ENCODE measurements around the gene MSL1.

DNA sequence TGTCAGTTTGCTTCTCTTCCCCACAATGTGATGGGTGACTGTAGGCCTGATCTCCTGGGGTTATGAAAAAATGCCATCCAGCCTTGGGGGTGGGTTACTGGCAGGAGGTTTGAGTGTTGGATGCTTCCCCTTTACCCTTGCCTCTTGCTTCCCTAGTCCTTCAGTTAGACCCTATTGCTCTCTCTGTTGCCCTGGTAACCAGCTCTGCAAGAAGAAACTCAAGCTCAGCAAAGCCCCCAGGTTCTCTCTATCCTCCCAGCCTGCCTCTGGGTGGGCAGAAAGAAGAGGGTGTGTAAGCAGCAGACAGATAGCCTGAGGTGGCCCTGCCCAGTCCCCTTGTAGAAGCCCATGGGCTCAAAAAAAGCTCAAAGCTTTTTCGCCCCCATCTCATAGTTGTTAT, 52.7 kb downstream of the MSL1 start:
- TF ChIP-seq, protein P1, sequence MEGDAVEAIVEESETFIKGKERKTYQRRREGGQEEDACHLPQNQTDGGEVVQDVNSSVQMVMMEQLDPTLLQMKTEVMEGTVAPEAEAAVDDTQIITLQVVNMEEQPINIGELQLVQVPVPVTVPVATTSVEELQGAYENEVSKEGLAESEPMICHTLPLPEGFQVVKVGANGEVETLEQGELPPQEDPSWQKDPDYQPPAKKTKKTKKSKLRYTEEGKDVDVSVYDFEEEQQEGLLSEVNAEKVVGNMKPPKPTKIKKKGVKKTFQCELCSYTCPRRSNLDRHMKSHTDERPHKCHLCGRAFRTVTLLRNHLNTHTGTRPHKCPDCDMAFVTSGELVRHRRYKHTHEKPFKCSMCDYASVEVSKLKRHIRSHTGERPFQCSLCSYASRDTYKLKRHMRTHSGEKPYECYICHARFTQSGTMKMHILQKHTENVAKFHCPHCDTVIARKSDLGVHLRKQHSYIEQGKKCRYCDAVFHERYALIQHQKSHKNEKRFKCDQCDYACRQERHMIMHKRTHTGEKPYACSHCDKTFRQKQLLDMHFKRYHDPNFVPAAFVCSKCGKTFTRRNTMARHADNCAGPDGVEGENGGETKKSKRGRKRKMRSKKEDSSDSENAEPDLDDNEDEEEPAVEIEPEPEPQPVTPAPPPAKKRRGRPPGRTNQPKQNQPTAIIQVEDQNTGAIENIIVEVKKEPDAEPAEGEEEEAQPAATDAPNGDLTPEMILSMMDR (IDR thresholded peaks at IDR 0.05), result no peak
- TF ChIP-seq POLR2AphosphoS5 (IDR thresholded peaks at IDR 0.05; ENCODE audit: low read depth, low read length) (no peak), TCF7L2 (IDR thresholded peaks at IDR 0.05; ENCODE audit: low read depth, low read length) (no peak)

Measured in Panc1 (cell line).